Calu3 (cell line): Measurements from ENCODE around the gene COL15A1. TPM values are rescaled to one million over a fixed set of nuclear protein-coding genes. Genes with fewer than 3 reads are reported as not detected.

Source experiments
- BruUV-seq: library from RNA; stranded (reverse); fragments of 400-500 nt; replicated peaks from 2 replicates; lab custom pipeline; 2021; lab: Mats Ljungman, UMichigan
- CTCF ChIA-PET: fragments of 300-600 bp; sonication (Branson Sonifier 250); formaldehyde crosslinking; loops from one replicate; lab custom pipeline; 2022; ENCODE audit warnings: antibody characterized with exemption; lab: Charles Lee
- DNase-seq: peaks from one replicate; pipeline ENCODE4 v3.0.0; 2022
- H3K27ac Mint-ChIP-seq: one replicate; pipeline ENCODE4 v1.8.0; 2022; ENCODE audit warnings: mixed read lengths; ENCODE audit not compliant: unreplicated experiment
- H3K27me3 Mint-ChIP-seq: one replicate; pipeline ENCODE4 v1.8.0; 2022; ENCODE audit warnings: mixed read lengths; ENCODE audit not compliant: unreplicated experiment
- H3K36me3 Mint-ChIP-seq: one replicate; pipeline ENCODE4 v1.8.0; 2022; ENCODE audit warnings: mild to moderate bottlenecking, moderate library complexity, mixed read lengths; ENCODE audit not compliant: insufficient read depth, unreplicated experiment
- H3K4me1 Mint-ChIP-seq: one replicate; pipeline ENCODE4 v1.8.0; 2022; ENCODE audit warnings: mild to moderate bottlenecking, low read depth, mixed read lengths; ENCODE audit not compliant: unreplicated experiment
- H3K4me3 Mint-ChIP-seq: one replicate; pipeline ENCODE4 v1.8.0; 2022; ENCODE audit warnings: mild to moderate bottlenecking, low read depth, moderate library complexity, mixed read lengths; ENCODE audit not compliant: unreplicated experiment
- H3K9me3 Mint-ChIP-seq: one replicate; pipeline ENCODE4 v1.8.0; 2022; ENCODE audit warnings: low read depth, mixed read lengths; ENCODE audit not compliant: unreplicated experiment
- CTCF ChIP-seq: fragments of 200-600 bp; IDR thresholded peaks from one replicate; pipeline ENCODE4 v1.8.0; 2022; ENCODE audit warnings: antibody characterized with exemption; ENCODE audit not compliant: unreplicated experiment
- intact Hi-C: fragments of 100-400 bp; cut with micrococcal nuclease; formaldehyde crosslinking; loops from one replicate; pipeline ENCODE4 v1.10.0; 2022; ENCODE audit not compliant: unreplicated experiment
- total RNA-seq: library from RNA; stranded (reverse); gene quantifications from 2 replicates; pipeline ENCODE4 v1.2.3, GENCODE V29; 2022

The COL15A1 gene
- total RNA-seq, 1 experiment from 2014 or later: not detected

- Mint-ChIP-seq H3K4me1 (peaks cover 11% of the 10 kb centered on the region), H3K36me3 (no peaks in the 10 kb centered on the region), H3K27me3 (no peaks in the 10 kb centered on the region), H3K9me3 (no peaks in the 10 kb centered on the region), H3K27ac (no peak overlapping the region), H3K4me3 (no peak overlapping the region)
- BruUV-seq: no TSS peak
- CTCF ChIA-PET: interaction anchor here (0.6 kb wide), 1 partner anchor 422 kb away, joined by 3 read pairs; no protein-coding TSS in a partner anchor
- no peak for TF ChIP-seq CTCF
- intact Hi-C loops: no loop called here
- no peak for DNase-seq
These were observed 171.3 kb downstream of the COL15A1 start for GRCh38 chr9:99114846-99115500.

GRCh38 chr9:99116003-99116411 lies 172.3 kb downstream of the COL15A1 start:
- no peak overlapping the region for H3K4me3 Mint-ChIP-seq
- peaks cover 11% of the 10 kb centered on the region for H3K4me1 Mint-ChIP-seq
- no peaks in the 10 kb centered on the region for H3K36me3 Mint-ChIP-seq
- no peak for DNase-seq
- intact Hi-C loops: no loop called here
- CTCF ChIA-PET: no interaction called here
- no peak for TF ChIP-seq CTCF
- BruUV-seq: no TSS peak
- no peaks in the 10 kb centered on the region for H3K9me3 Mint-ChIP-seq
- no peaks in the 10 kb centered on the region for H3K27me3 Mint-ChIP-seq
- no peak overlapping the region for H3K27ac Mint-ChIP-seq

- H3K36me3 Mint-ChIP-seq: no peaks in the 10 kb centered on the region
- CTCF ChIA-PET: no interaction called here
- H3K9me3 Mint-ChIP-seq: no peaks in the 10 kb centered on the region
- no peaks in the 10 kb centered on the region for H3K27me3 Mint-ChIP-seq
- no TSS peak for BruUV-seq
- no peak overlapping the region for H3K4me3 Mint-ChIP-seq
- H3K4me1 Mint-ChIP-seq: peaks cover 20% of the 10 kb centered on the region
- intact Hi-C loops: no loop called here
- no peak for TF ChIP-seq CTCF
- H3K27ac Mint-ChIP-seq: no peak overlapping the region
- DNase-seq: no peak
These were observed 175.2 kb downstream of the COL15A1 start for GRCh38 chr9:99118782-99119466.

- no peak for TF ChIP-seq CTCF
- H3K4me3 Mint-ChIP-seq: no peak overlapping the region
- peaks cover 20% of the 10 kb centered on the region for H3K4me1 Mint-ChIP-seq
- DNase-seq: no peak
- no TSS peak for BruUV-seq
- H3K9me3 Mint-ChIP-seq: no peaks in the 10 kb centered on the region
- CTCF ChIA-PET: interaction anchor here (0.6 kb wide), 1 partner anchor 705 kb away, joined by 3 read pairs; no protein-coding TSS in a partner anchor
- no peaks in the 10 kb centered on the region for H3K27me3 Mint-ChIP-seq
- no peaks in the 10 kb centered on the region for H3K36me3 Mint-ChIP-seq
- intact Hi-C loops: no loop called here
- no peak overlapping the region for H3K27ac Mint-ChIP-seq
These were observed 176.4 kb downstream of the COL15A1 start for GRCh38 chr9:99119976-99120655.

Other genes with a start within 250 kb of the COL15A1 start
- gene GABBR2, start 235.0 kb upstream of the COL15A1 start, total RNA-seq: 0.33 TPM in 1 of 2 replicates, not detected in the other
- gene ANKS6, start 147.4 kb upstream of the COL15A1 start, total RNA-seq: 31.5 and 32.2 TPM in 2 replicates
- 49.2 and 51.2 TPM in 2 replicates for gene GALNT12, start 136.2 kb upstream of the COL15A1 start, total RNA-seq
- gene TGFBR1, start 161.2 kb downstream of the COL15A1 start, total RNA-seq: 19.4 and 22.6 TPM in 2 replicates